ENCODE data around the gene PHIP.

Gene PHIP

GRCh38 chr6:79066330-79066729 is 11.7 kb downstream of the PHIP start:
- Histone ChIP-seq H3K27me3 (ENCODE audit: control insufficient read depth, insufficient read depth, low read length) (no peaks in the 10 kb centered on the region), H3K9ac (ENCODE audit: low read depth, low read length) (no peak overlapping the region), H3K4me1 (ENCODE audit: control insufficient read depth, insufficient read depth, low read length) (peaks cover 3% of the 10 kb centered on the region), H3K4me3 (ENCODE audit: low read depth, low read length) (no peak overlapping the region), H3K36me3 (ENCODE audit: control insufficient read depth, insufficient read depth, low read length) (no peaks in the 10 kb centered on the region), H3K9me3 (ENCODE audit: control insufficient read depth, insufficient read depth, low read length) (no peaks in the 10 kb centered on the region)

DNA sequence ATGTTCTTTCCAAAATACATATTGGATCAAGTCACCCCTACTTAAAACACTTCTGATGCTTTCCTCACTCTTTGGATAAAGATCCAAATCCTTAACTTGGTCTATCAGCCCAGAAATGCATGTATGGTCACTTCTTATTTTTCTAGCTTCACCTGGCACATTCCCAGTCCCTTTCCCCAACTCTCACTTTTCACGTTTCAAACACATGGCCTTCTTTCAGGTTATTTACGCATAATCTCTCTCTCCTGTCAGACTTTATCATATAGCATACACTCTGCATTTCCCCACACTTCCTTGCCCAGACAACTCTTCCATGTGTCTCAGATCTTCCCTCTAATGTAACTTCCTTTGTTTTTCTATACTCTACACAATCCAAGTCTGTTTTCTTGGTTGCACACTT is 12.8 kb downstream of the PHIP start:
- Histone ChIP-seq H3K9me3 (ENCODE audit: control insufficient read depth, insufficient read depth, low read length) (no peaks in the 10 kb centered on the region), H3K4me3 (ENCODE audit: low read depth, low read length) (no peak overlapping the region), H3K9ac (ENCODE audit: low read depth, low read length) (no peak overlapping the region), H3K27me3 (ENCODE audit: control insufficient read depth, insufficient read depth, low read length) (no peaks in the 10 kb centered on the region), H3K36me3 (ENCODE audit: control insufficient read depth, insufficient read depth, low read length) (no peaks in the 10 kb centered on the region), H3K4me1 (ENCODE audit: control insufficient read depth, insufficient read depth, low read length) (no peaks in the 10 kb centered on the region)

- Histone ChIP-seq H3K4me1 (ENCODE audit: control insufficient read depth, insufficient read depth, low read length) (no peaks in the 10 kb centered on the region), H3K9me3 (ENCODE audit: control insufficient read depth, insufficient read depth, low read length) (no peaks in the 10 kb centered on the region), H3K9ac (ENCODE audit: low read depth, low read length) (no peak overlapping the region), H3K36me3 (ENCODE audit: control insufficient read depth, insufficient read depth, low read length) (peaks cover 3% of the 10 kb centered on the region), H3K4me3 (ENCODE audit: low read depth, low read length) (no peak overlapping the region), H3K27me3 (ENCODE audit: control insufficient read depth, insufficient read depth, low read length) (no peaks in the 10 kb centered on the region)
Observed at GRCh38 chr6:79064635-79065034, 13.4 kb downstream of the PHIP start.

DNA sequence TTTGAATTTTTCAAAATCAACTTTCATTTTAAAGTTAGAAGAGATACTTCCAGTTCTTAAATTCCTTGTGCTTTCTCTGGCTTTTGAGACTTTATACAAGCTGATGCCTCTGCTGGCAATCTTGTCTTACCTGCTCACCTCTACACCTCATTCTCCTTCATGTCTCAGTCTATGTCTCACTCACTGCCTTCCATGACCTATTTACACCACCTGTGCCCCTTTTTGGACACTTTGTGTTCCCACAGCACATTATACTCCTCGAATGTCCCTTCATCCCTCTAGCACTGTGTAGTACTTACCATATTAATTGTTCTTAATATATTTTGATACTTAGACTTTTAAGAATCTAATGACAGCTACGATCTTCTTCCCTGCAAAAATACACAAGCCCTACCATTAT is 15.3 kb downstream of the PHIP start:
- no peaks in the 10 kb centered on the region for H3K27me3 ChIP-seq (ENCODE audit: control insufficient read depth, insufficient read depth, low read length)
- no peak overlapping the region for H3K9ac ChIP-seq (ENCODE audit: low read depth, low read length)
- H3K4me1 ChIP-seq (ENCODE audit: control insufficient read depth, insufficient read depth, low read length): no peaks in the 10 kb centered on the region
- H3K36me3 ChIP-seq (ENCODE audit: control insufficient read depth, insufficient read depth, low read length): peaks cover 3% of the 10 kb centered on the region
- H3K4me3 ChIP-seq (ENCODE audit: low read depth, low read length): no peak overlapping the region
- H3K9me3 ChIP-seq (ENCODE audit: control insufficient read depth, insufficient read depth, low read length): no peaks in the 10 kb centered on the region

GRCh38 chr6:79057746-79058145 is 20.3 kb downstream of the PHIP start:
- H3K27me3 ChIP-seq (ENCODE audit: control insufficient read depth, insufficient read depth, low read length): no peaks in the 10 kb centered on the region
- H3K36me3 ChIP-seq (ENCODE audit: control insufficient read depth, insufficient read depth, low read length): peaks cover 3% of the 10 kb centered on the region
- no peaks in the 10 kb centered on the region for H3K9me3 ChIP-seq (ENCODE audit: control insufficient read depth, insufficient read depth, low read length)
- H3K4me1 ChIP-seq (ENCODE audit: control insufficient read depth, insufficient read depth, low read length): no peaks in the 10 kb centered on the region
- H3K4me3 ChIP-seq (ENCODE audit: low read depth, low read length): no peak overlapping the region
- H3K9ac ChIP-seq (ENCODE audit: low read depth, low read length): no peak overlapping the region

DNA sequence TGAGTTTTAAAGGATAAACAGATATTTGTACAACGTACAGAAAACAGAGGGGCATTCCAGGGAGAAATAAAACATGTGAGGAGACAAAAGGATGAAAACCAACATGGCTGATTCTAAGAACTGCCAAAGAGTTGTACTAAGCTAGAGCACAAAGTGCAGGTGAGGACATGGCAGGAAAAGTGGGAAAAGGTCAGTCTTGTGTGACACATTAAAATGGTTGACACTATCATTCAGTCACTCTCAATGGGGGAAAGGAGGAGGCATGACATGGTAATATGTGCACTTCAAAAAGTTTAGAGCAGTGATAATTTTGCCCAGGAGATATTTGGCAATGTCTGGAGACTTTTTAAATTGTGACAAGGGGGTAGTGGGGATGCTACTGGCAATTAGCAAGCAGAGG is 21.8 kb downstream of the PHIP start:
- H3K4me1 ChIP-seq (ENCODE audit: control insufficient read depth, insufficient read depth, low read length): no peaks in the 10 kb centered on the region
- H3K36me3 ChIP-seq (ENCODE audit: control insufficient read depth, insufficient read depth, low read length): peaks cover 9% of the 10 kb centered on the region
- no peak overlapping the region for H3K9ac ChIP-seq (ENCODE audit: low read depth, low read length)
- no peak overlapping the region for H3K4me3 ChIP-seq (ENCODE audit: low read depth, low read length)
- H3K9me3 ChIP-seq (ENCODE audit: control insufficient read depth, insufficient read depth, low read length): no peaks in the 10 kb centered on the region
- no peaks in the 10 kb centered on the region for H3K27me3 ChIP-seq (ENCODE audit: control insufficient read depth, insufficient read depth, low read length)

DNA sequence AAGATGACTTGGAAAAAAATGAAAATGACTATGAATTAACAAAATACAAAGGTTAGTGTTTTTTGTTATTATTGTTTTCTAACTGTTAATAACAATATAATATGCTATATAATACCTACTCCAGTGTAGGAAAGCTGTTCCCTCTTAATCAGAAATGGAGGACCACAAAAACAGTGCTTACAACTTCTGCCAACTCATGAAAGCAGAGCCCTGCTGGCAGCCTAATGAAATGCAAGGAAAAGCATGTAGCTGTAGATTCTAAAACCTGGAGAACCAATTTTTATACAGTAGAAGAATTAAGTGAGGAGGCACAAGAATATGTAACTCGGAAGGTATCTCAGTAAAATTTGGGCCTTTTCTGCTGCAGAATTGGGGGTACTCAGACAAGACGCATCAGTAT is 29.4 kb downstream of the PHIP start:
- Histone ChIP-seq H3K27me3 (ENCODE audit: control insufficient read depth, insufficient read depth, low read length) (no peaks in the 10 kb centered on the region), H3K36me3 (ENCODE audit: control insufficient read depth, insufficient read depth, low read length) (peaks cover 6% of the 10 kb centered on the region), H3K4me3 (ENCODE audit: low read depth, low read length) (no peak overlapping the region), H3K4me1 (ENCODE audit: control insufficient read depth, insufficient read depth, low read length) (peaks cover 12% of the 10 kb centered on the region), H3K9me3 (ENCODE audit: control insufficient read depth, insufficient read depth, low read length) (no peaks in the 10 kb centered on the region), H3K9ac (ENCODE audit: low read depth, low read length) (no peak overlapping the region)

- Histone ChIP-seq H3K27me3 (ENCODE audit: control insufficient read depth, insufficient read depth, low read length) (no peaks in the 10 kb centered on the region), H3K4me3 (ENCODE audit: low read depth, low read length) (no peak overlapping the region), H3K36me3 (ENCODE audit: control insufficient read depth, insufficient read depth, low read length) (peaks cover 1% of the 10 kb centered on the region), H3K9ac (ENCODE audit: low read depth, low read length) (no peak overlapping the region), H3K9me3 (ENCODE audit: control insufficient read depth, insufficient read depth, low read length) (no peaks in the 10 kb centered on the region), H3K4me1 (ENCODE audit: control insufficient read depth, insufficient read depth, low read length) (peaks cover 12% of the 10 kb centered on the region)
Observed at GRCh38 chr6:79047072-79047471, 31.0 kb downstream of the PHIP start.

DNA sequence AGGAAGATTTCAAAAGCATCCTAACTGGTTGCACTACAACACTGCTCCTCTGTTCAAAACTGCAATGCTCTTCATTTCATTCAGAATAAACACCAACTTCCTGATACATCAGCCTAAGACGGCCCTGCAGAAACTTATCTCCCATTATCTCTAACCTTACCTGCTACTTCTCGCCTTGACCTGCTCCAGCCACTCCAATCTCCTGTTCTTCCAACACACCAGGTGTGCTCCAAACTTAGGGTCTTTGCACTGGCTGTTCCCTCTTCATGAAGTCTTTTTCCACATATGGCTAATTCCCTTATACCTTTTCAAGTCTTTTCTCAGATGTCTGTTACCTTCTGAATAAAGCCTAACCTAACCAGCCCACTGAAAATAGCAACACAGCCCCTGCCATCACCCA is 32.1 kb downstream of the PHIP start:
- H3K9ac ChIP-seq (ENCODE audit: low read depth, low read length): no peak overlapping the region
- H3K27me3 ChIP-seq (ENCODE audit: control insufficient read depth, insufficient read depth, low read length): no peaks in the 10 kb centered on the region
- H3K9me3 ChIP-seq (ENCODE audit: control insufficient read depth, insufficient read depth, low read length): no peaks in the 10 kb centered on the region
- no peak overlapping the region for H3K4me3 ChIP-seq (ENCODE audit: low read depth, low read length)
- H3K36me3 ChIP-seq (ENCODE audit: control insufficient read depth, insufficient read depth, low read length): no peaks in the 10 kb centered on the region
- H3K4me1 ChIP-seq (ENCODE audit: control insufficient read depth, insufficient read depth, low read length): peaks cover 12% of the 10 kb centered on the region

- Histone ChIP-seq H3K9me3 (ENCODE audit: control insufficient read depth, insufficient read depth, low read length) (no peaks in the 10 kb centered on the region), H3K9ac (ENCODE audit: low read depth, low read length) (no peak overlapping the region), H3K36me3 (ENCODE audit: control insufficient read depth, insufficient read depth, low read length) (peaks cover 4% of the 10 kb centered on the region), H3K4me3 (ENCODE audit: low read depth, low read length) (no peak overlapping the region), H3K27me3 (ENCODE audit: control insufficient read depth, insufficient read depth, low read length) (no peaks in the 10 kb centered on the region), H3K4me1 (ENCODE audit: control insufficient read depth, insufficient read depth, low read length) (peaks cover 7% of the 10 kb centered on the region)
Observed at GRCh38 chr6:79042799-79043126, 35.3 kb downstream of the PHIP start.

- peaks cover 5% of the 10 kb centered on the region for H3K4me1 ChIP-seq (ENCODE audit: control insufficient read depth, insufficient read depth, low read length)
- H3K36me3 ChIP-seq (ENCODE audit: control insufficient read depth, insufficient read depth, low read length): peaks cover 4% of the 10 kb centered on the region
- H3K4me3 ChIP-seq (ENCODE audit: low read depth, low read length): no peak overlapping the region
- no peak overlapping the region for H3K9ac ChIP-seq (ENCODE audit: low read depth, low read length)
- H3K27me3 ChIP-seq (ENCODE audit: control insufficient read depth, insufficient read depth, low read length): no peaks in the 10 kb centered on the region
- H3K9me3 ChIP-seq (ENCODE audit: control insufficient read depth, insufficient read depth, low read length): no peaks in the 10 kb centered on the region
Observed at GRCh38 chr6:79042088-79042798, 35.8 kb downstream of the PHIP start.

GRCh38 chr6:79040083-79040482 is 38.0 kb downstream of the PHIP start:
- no peaks in the 10 kb centered on the region for H3K9me3 ChIP-seq (ENCODE audit: control insufficient read depth, insufficient read depth, low read length)
- H3K36me3 ChIP-seq (ENCODE audit: control insufficient read depth, insufficient read depth, low read length): peaks cover 4% of the 10 kb centered on the region

More at GRCh38 chr6:79040083-79040482, 38.0 kb downstream of the PHIP start:
- H3K4me1 ChIP-seq (ENCODE audit: control insufficient read depth, insufficient read depth, low read length): no peaks in the 10 kb centered on the region
- H3K9ac ChIP-seq (ENCODE audit: low read depth, low read length): no peak overlapping the region
- no peak overlapping the region for H3K4me3 ChIP-seq (ENCODE audit: low read depth, low read length)
- no peaks in the 10 kb centered on the region for H3K27me3 ChIP-seq (ENCODE audit: control insufficient read depth, insufficient read depth, low read length)
